ENCODE data around the gene MARK3. TPM values are rescaled to one million over a fixed set of nuclear protein-coding genes. Genes with fewer than 3 reads are reported as not detected.

The MARK3 gene
- total and polyA plus RNA-seq, 2 of the 13 experiments (the other 11 are each of a cell fraction or from before 2014, with no cell fraction given): 47.7 to 56.6 TPM

DNA sequence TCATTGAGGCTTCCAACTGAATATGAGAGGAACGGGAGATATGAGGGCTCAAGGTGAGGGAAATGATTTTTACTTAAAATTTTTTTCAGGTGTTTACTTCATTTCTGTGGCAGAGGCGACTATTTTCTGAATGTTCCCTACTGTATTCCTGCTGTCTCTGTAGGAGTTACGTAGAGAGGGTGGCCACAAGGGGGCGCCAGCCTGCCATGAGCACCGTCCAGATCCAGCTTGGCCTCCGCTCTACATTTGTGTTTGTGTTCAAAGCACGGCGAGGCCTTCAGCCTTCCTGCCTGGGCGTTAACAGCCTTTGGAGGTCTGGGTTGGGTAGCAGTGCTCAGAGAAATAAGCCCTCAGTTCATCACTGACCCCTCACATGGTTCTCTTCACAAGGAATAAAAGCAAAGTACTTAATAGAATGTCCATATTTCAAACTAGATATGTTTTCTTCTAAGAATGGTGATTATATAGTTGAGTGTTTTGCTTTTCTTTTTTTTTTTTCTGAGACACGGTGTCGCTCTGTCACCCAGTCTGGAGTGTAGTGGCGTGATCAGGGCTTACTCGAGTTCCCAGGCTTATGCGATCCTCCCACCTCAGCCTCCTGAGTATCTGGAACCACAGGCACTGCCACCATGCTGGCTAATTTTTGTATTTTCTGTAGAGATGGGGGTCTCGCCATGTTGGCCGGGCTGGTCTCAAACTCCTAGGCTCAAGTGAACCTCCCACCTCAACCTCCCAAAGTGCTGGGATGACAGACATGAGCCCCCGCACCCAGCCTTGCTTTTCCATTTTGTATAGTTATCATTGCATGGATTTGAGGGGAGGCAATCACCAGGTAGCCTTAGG, 115.2 kb downstream of the MARK3 start (continued):
- TF ChIP-seq, protein P1, sequence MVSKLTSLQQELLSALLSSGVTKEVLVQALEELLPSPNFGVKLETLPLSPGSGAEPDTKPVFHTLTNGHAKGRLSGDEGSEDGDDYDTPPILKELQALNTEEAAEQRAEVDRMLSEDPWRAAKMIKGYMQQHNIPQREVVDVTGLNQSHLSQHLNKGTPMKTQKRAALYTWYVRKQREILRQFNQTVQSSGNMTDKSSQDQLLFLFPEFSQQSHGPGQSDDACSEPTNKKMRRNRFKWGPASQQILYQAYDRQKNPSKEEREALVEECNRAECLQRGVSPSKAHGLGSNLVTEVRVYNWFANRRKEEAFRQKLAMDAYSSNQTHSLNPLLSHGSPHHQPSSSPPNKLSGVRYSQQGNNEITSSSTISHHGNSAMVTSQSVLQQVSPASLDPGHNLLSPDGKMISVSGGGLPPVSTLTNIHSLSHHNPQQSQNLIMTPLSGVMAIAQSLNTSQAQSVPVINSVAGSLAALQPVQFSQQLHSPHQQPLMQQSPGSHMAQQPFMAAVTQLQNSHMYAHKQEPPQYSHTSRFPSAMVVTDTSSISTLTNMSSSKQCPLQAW (CRISPR knock-in tag; IDR thresholded peaks at IDR 0.05): 0 out of 2 replicates have a peak, but pooled peaks have one; percentile 26
- TF ChIP-seq, protein P2, sequence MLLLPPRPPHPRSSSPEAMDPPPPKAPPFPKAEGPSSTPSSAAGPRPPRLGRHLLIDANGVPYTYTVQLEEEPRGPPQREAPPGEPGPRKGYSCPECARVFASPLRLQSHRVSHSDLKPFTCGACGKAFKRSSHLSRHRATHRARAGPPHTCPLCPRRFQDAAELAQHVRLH (CRISPR knock-in tag; IDR thresholded peaks at IDR 0.05; ENCODE audit: borderline replicate concordance, low read depth): 0 out of 2 replicates have a peak, but pooled peaks have one; percentile 19
- TF ChIP-seq, protein P3, sequence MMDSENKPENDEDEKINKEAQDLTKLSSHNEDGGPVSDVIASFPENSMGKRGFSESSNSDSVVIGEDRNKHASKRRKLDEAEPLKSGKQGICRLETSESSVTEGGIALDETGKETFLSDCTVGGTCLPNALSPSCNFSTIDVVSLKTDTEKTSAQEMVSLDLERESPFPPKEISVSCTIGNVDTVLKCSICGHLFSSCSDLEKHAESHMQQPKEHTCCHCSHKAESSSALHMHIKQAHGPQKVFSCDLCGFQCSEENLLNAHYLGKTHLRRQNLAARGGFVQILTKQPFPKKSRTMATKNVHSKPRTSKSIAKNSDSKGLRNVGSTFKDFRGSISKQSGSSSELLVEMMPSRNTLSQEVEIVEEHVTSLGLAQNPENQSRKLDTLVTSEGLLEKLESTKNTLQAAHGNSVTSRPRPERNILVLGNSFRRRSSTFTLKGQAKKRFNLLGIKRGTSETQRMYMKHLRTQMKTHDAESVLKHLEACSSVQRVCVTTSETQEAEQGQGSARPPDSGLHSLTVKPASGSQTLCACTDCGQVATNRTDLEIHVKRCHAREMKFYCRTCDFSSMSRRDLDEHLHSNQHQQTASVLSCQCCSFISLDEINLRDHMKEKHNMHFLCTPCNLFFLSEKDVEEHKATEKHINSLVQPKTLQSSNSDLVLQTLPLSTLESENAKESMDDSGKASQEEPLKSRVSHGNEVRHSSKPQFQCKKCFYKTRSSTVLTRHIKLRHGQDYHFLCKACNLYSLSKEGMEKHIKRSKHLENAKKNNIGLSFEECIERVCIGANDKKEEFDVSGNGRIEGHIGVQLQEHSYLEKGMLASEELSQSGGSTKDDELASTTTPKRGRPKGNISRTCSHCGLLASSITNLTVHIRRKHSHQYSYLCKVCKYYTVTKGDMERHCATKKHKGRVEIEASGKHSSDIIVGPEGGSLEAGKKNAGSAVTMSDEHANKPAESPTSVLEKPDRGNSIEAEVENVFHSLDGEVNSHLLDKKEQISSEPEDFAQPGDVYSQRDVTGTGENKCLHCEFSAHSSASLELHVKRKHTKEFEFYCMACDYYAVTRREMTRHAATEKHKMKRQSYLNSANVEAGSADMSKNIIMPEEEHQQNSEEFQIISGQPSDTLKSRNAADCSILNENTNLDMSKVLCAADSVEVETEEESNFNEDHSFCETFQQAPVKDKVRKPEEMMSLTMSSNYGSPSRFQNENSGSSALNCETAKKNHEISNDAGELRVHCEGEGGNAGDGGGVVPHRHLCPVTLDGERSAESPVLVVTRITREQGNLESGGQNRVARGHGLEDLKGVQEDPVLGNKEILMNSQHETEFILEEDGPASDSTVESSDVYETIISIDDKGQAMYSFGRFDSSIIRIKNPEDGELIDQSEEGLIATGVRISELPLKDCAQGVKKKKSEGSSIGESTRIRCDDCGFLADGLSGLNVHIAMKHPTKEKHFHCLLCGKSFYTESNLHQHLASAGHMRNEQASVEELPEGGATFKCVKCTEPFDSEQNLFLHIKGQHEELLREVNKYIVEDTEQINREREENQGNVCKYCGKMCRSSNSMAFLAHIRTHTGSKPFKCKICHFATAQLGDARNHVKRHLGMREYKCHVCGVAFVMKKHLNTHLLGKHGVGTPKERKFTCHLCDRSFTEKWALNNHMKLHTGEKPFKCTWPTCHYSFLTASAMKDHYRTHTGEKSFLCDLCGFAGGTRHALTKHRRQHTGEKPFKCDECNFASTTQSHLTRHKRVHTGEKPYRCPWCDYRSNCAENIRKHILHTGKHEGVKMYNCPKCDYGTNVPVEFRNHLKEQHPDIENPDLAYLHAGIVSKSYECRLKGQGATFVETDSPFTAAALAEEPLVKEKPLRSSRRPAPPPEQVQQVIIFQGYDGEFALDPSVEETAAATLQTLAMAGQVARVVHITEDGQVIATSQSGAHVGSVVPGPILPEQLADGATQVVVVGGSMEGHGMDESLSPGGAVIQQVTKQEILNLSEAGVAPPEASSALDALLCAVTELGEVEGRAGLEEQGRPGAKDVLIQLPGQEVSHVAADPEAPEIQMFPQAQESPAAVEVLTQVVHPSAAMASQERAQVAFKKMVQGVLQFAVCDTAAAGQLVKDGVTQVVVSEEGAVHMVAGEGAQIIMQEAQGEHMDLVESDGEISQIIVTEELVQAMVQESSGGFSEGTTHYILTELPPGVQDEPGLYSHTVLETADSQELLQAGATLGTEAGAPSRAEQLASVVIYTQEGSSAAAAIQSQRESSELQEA (CRISPR knock-in tag; IDR thresholded peaks at IDR 0.05; ENCODE audit: not compliant biosample characterization): no peak
- 0 out of 2 replicates have a peak, but pooled peaks have one; percentile 36 for TF ChIP-seq DMAP1 (CRISPR knock-in tag; IDR thresholded peaks at IDR 0.05)
- no peak for TF ChIP-seq AHR (CRISPR knock-in tag; IDR thresholded peaks at IDR 0.05)
- TF ChIP-seq ZNF720 (CRISPR knock-in tag; IDR thresholded peaks at IDR 0.05): no peak
- TF ChIP-seq RARA (CRISPR knock-in tag; IDR thresholded peaks at IDR 0.05): peak; percentile 10; the same call in 1 of the 2 replicates
- TF ChIP-seq, protein P4, sequence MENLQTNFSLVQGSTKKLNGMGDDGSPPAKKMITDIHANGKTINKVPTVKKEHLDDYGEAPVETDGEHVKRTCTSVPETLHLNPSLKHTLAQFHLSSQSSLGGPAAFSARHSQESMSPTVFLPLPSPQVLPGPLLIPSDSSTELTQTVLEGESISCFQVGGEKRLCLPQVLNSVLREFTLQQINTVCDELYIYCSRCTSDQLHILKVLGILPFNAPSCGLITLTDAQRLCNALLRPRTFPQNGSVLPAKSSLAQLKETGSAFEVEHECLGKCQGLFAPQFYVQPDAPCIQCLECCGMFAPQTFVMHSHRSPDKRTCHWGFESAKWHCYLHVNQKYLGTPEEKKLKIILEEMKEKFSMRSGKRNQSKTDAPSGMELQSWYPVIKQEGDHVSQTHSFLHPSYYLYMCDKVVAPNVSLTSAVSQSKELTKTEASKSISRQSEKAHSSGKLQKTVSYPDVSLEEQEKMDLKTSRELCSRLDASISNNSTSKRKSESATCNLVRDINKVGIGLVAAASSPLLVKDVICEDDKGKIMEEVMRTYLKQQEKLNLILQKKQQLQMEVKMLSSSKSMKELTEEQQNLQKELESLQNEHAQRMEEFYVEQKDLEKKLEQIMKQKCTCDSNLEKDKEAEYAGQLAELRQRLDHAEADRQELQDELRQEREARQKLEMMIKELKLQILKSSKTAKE (CRISPR knock-in tag; IDR thresholded peaks at IDR 0.05; ENCODE audit: borderline replicate concordance): no peak
- no peak for TF ChIP-seq MBD4 (IDR thresholded peaks at IDR 0.05; ENCODE audit: borderline replicate concordance, low read length)
- TF ChIP-seq, protein P5, sequence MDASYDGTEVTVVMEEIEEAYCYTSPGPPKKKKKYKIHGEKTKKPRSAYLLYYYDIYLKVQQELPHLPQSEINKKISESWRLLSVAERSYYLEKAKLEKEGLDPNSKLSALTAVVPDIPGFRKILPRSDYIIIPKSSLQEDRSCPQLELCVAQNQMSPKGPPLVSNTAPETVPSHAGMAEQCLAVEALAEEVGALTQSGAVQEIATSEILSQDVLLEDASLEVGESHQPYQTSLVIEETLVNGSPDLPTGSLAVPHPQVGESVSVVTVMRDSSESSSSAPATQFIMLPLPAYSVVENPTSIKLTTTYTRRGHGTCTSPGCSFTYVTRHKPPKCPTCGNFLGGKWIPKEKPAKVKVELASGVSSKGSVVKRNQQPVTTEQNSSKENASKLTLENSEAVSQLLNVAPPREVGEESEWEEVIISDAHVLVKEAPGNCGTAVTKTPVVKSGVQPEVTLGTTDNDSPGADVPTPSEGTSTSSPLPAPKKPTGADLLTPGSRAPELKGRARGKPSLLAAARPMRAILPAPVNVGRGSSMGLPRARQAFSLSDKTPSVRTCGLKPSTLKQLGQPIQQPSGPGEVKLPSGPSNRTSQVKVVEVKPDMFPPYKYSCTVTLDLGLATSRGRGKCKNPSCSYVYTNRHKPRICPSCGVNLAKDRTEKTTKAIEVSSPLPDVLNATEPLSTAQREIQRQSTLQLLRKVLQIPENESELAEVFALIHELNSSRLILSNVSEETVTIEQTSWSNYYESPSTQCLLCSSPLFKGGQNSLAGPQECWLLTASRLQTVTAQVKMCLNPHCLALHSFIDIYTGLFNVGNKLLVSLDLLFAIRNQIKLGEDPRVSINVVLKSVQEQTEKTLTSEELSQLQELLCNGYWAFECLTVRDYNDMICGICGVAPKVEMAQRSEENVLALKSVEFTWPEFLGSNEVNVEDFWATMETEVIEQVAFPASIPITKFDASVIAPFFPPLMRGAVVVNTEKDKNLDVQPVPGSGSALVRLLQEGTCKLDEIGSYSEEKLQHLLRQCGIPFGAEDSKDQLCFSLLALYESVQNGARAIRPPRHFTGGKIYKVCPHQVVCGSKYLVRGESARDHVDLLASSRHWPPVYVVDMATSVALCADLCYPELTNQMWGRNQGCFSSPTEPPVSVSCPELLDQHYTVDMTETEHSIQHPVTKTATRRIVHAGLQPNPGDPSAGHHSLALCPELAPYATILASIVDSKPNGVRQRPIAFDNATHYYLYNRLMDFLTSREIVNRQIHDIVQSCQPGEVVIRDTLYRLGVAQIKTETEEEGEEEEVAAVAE (CRISPR knock-in tag; IDR thresholded peaks at IDR 0.05; ENCODE audit: borderline replicate concordance): peak; percentile 29; the same call in 1 of the 2 replicates
